GM18507 (cell line): ENCODE measurements around the gene LRRC26.

Source experiments
- DNase-seq: peaks from one replicate; pipeline ENCODE4 v3.0.0; 2011; ENCODE audit warnings: low read depth; ENCODE audit not compliant: insufficient read length; ENCODE audit errors: extremely low spot score
- FAIRE-seq: peaks from 2 replicates; lab custom pipeline; 2011; peaks lifted over from hg19 to GRCh38; lab: Jason Lieb, UNC

LRRC26 gene, protein sequence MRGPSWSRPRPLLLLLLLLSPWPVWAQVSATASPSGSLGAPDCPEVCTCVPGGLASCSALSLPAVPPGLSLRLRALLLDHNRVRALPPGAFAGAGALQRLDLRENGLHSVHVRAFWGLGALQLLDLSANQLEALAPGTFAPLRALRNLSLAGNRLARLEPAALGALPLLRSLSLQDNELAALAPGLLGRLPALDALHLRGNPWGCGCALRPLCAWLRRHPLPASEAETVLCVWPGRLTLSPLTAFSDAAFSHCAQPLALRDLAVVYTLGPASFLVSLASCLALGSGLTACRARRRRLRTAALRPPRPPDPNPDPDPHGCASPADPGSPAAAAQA

DNA sequence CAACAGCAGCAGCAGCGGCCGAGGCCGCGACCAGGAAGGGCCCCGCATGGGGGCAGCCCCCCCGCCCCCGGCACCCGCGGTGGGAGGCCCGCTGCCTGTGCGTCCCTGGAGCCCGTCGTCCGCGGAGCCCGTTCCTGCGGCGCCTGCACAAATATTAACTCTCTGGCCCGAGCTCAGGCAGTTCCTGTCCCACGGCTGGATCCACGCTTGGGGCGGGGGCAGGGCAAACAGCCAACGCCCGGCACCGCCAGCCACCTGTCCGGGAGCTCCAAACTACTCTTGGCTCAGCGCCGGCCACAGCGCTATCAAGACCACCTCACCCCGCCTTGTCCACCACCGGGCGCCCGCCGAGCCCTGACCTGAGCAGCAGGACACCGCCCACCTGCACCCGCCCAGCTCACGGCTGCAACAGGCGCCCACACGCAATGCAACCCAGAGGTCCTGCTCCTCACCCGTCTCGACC, at the start of gene LRRC26:
Gene LRRC26, minus strand, starts transcription at position 156 of the 463 bp plus-strand sequence. Its CDS starts 108 bp downstream, at position 48.
- DNase-seq: no peak
- no peak for FAIRE-seq

DNA sequence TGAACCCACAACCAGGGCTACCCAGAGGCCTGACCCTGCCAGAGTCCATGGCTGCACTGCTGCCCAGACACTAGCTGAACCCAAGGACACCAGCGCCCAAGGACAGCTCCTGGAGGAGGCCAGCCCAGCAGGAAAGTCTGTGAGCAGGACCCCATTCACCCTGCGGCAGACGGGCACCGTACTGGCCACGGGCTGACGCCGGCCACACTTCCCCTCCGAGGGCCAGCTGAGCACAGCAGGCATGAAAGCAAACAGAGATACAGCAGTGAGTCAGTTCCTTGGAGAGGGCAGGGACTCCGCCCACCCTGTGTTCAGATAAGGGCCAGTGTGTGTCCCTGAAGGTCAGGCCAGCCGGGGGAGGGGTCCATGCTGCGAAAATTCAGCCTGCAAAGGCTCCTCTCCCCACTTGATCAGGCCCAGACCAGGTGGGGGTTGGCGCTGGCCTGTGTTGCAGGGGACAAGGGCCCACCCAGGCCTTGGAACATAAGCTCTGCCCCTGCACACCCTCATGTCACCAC, 49.0 kb upstream of the LRRC26 start:
- FAIRE-seq (no peak), DNase-seq (no peak)

DNA sequence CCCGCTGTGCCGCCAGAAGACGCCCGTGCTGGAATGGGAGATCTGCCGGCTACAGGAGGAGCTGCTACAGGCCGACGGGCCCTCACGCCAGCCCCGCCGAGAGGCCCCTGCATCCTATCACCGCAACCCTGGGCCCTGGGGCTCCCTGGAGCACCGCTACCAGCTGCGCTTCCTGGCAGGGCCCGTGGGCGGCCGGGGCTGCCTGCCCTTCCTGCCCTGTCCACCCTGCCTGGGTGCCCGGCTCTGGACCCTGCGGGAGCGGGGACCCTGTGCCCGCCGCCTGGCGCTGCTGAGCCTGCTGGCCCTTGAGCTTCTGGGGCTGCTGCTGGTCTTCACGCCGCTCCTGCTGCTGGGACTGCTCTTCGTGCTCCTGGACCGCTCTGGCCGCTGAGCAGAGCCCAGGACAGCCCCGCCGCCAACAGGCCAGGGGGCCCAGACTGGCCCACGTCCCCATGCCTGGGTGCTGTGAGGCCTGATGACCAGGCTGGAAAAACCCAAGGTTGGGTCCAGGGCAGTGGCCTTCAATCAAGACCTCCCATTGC, 48.4 kb upstream of the LRRC26 start:
- no peak for FAIRE-seq
- no peak for DNase-seq

DNA sequence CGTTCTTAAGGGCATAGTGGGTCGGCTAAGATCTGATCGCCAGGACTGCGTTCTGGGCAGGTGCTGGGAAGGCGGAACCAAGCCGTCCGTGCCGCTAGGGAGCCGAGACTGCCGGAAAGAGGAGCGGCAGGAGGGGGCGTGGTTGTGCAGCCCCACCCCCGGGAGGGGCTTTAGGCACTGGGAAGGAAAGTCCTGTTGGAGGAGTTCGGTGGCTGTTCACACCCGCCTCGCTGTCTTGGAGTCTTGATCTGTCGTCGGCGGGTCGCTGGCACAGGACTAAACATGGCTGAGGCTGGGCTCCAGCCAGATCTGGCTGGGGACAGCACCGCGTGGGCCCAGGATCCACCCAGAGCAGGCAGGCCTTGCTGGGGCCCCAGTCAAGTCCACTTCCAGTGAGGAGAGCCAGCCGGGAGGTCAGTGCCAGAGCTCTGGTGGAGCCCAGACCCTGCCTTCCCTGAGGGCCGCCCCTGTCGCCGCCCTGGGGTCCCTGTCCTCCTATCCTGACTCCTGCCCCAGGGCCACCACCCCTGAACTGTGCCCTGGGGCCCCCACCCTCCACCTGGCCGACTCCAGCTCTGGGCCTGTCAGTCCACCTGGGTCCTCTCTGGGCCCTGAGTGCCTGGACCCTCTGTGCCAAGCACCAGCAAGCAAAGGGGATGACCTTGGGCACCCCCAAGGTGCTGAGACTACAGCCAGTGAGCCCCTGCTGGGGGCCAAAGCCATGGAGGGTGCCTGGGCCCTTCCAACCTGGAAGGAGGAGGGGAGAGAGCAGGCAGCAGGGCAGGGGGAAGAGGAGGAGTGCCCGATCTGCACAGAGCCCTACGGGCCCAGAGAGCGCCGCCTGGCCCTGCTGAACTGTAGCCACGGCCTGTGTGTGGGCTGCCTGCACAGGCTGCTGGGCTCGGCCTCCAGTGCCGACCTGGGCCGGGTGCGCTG, 47.7 kb upstream of the LRRC26 start:
- FAIRE-seq (no peak), DNase-seq (no peak)

DNA sequence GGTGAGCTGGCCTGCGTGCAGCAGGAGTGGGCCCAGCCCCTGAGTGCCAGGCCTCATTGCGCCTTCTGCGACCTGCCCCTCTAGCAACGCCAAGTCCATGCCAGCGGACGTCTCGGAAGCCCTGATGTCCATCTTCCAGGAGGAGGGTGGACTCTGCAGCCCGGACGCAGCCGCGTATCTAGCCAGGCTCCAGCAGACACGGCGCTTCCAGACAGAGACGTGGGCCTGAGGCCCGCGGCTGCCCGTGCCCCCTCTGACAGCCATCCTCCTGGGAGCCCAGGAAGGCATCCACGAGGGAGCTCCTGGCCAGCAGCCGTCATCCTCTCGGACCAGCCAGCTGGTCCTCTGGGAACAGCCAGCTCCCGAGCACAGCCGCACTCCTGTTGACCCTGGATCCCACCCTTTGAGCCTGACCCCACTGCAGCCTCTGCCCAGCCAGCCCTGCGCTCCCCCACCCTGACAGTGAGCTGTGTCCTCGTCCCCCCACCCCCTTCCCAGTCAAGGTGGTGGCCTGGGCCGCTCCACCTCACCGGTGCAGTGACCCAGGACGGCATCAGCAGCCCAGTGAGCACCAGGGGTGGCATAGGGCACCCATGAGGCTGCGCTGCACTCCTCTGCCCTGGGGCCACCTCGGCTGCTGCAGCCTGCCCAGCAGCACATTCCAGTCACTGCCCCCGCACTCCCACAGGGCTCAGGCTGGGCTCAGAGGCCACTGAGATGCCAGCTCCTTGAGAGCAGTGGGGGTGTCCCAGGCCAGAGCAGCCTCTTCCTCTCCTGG, 46.5 kb upstream of the LRRC26 start:
- no peak for FAIRE-seq
- DNase-seq: no peak

DNA sequence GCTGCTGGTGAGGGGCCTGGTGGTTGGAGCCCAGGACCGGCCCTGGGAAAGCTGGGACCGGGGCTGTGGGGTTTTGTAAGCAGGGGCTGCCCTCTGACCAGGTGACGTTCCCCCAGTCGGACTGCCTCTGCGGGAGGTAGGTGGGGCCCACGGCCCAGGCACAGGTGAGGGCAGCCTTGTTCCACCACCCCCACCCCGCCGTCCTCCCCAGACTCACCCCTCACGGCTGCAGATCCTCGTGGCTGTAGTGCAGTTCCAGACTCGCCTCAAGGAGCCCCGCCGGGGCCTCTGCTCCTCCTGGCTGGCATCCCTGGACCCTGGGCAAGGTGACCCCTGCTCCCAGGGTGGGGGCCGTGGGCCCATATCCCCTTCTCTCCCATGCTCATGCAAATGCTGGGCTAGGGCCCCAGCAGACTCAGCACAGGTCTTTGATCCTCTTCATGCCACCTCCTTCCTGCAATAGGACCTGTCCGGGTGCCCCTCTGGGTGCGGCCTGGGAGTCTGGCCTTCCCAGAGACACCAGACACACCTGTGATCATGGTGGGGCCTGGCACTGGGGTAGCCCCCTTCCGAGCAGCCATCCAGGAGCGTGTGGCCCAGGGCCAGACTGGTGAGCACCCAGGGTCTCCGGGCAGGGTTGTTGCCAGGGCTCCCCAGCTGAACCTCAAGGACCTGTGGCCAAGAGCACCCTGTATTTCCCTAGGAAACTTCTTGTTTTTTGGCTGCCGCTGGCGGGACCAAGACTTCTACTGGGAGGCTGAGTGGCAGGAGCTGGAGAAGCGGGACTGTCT, 45.5 kb upstream of the LRRC26 start:
- no peak for DNase-seq
- FAIRE-seq: no peak

DNA sequence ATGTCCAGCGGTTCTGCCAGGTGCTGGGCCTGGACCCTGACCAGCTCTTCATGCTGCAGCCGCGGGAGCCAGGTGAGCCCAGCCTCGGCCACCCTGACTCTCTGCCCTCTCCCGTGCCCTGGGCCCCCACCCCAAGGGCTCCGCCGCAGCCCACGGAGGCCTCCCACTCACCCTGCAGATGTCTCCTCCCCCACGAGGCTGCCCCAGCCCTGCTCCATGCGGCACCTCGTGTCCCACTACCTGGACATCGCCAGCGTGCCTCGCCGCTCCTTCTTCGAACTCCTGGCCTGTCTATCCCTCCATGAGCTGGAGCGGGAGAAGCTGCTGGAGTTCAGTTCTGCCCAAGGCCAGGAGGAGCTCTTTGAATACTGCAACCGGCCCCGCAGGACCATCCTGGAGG, 44.8 kb upstream of the LRRC26 start:
- no peak for DNase-seq
- no peak for FAIRE-seq

DNA sequence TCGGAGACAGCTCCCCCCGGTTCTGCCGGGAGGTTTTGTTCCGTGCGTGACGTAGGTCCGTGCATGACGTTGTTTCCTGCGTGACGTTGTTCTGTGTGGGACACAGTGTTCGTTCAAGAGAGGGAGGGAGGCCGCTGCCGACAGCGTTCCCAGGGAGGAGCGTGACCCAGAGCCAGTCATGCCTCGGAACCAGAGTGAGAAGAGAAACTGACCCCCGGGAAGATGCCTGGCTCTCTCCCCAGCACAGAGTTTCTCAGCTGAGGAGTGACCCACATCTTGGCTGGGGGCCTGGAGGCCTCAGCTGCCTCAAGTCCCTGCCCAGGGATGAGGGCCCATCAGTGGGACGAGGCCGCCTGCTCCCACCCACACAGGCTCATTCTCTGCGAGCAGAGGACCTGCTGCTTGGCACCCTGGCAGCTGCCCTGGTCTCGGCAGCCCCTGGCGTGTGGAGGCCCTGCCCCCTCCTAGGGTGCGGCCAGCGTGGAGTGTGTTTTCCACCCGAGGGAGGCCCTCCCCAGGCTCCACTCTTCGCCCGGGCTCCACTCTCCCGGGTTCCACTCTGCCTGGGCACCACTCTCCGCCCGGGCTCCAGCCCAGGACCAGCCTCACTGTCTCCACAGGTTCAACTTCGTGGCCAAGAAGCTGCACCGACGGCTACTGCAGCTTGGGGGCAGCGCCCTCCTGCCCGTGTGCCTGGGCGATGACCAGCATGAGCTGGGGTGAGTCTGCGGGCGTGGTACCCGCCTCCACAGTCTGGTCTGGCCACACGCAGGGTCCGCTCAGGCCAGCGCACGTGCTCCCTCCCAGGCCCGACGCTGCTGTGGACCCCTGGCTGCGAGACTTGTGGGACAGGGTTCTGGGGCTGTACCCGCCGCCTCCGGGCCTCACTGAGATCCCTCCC, 43.6 kb upstream of the LRRC26 start:
- FAIRE-seq (no peak), DNase-seq (no peak)

DNA sequence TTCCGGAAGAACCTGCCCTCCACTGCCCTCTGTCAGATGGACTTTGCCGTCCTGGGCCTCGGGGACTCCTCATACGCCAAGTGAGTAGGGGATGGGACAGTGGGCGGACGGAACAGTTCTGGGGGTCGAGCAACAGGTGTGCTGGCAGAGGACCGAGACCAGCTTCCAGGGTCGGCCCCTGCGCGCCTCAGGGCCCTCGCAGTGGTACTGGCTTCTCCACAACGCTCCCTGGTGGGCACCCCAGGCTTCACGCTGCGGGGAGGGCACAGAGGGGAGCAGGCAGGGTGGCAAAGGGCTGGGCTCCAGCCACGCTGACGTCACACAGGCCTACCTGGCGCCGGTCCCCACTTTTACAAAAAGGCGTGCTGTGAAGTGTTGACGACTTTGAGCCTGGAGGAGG, 42.7 kb upstream of the LRRC26 start:
- no peak for FAIRE-seq
- no peak for DNase-seq

DNA sequence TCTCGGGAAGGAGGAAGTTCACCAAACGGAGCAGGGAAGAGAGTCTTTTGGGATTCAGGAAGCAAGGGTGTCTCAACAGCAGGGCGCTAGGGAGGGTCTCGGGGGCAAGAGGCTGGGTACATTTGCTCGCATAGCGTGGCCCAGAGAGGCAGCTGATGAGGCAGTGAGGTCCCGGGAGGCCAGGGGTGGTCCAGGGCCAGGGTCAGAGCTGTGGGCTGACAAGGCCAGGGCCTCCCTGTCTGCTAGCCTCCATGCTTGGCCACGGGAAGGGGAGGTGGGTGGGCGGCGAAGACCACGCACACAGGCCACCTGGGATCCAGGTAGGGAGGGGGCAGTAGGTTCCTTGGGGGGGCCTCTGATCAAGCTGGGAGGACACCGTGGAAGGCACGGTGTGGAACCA, 41.7 kb upstream of the LRRC26 start:
- DNase-seq (no peak), FAIRE-seq (no peak)

DNA sequence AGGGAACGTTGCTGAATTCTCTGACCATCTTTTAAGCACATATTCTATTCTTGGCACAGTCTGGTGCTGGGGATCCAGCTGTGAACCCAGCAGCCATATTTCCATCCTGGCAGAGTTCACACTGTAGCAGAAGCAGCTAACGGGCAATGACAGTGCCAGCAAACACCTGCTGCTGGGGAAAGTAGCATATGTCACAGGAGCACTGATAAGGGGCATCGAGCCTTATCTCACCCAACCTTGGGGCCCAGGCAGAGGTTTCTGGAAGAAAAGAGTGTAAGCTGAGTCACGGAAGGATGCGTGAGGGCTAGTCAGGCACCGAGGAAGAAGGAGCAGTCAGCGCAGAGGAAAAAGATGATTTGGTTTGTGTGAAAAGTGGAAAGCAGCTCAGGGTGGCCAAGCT, 36.8 kb upstream of the LRRC26 start:
- DNase-seq: no peak
- FAIRE-seq: no peak

DNA sequence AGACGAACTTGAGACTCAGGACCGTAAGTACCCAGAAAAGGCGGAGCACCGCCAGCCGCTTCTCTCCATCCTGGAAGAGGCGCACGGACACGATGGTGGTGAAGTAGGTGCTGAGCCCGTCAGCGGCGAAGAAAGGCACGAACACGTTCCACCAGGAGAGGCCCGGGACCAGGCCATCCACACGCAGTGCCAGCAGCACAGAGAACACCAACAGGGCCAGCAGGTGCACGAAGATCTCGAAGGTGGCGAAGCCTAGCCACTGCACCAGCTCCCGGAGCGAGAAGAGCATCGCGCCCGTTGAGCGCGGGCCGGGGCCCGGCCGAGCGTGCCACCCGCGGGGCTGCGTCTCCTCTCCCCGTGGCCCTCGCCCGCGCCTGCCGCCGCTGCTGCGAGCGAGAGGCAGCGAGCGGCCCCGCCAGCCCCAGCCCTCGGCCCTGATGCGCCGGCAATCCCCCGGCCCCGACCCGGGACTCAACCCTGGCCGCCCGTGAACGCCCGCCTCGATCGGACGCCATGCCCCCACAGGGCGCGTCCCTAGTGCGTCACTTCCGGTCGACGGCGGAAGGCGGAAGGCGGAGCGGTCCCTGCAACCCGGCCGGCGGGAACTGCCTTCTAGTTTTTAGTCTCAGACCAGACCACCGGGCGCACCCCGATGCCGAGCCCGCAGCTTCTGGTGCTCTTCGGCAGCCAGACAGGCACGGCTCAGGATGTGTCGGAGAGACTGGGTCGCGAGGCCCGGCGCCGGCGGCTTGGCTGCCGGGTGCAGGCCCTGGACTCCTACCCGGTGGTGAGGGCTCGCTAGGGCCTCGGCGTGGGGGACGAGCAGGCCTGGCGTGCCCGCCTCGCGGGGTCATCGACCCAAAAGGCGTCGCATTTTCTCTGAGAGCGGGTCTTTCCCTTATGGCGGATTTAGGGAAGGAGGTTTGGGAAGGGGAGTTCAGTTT, 35.5 kb upstream of the LRRC26 start, which contains the start of the genes NDOR1 and TMEM203:
Gene NDOR1, plus strand, starts transcription at position 575 of the 944 bp plus-strand sequence. Its CDS starts 78 bp downstream, at position 653.
Gene TMEM203, minus strand, starts transcription at position 523 of the 944 bp plus-strand sequence. Its CDS starts 234 bp downstream, at position 289.
- peak; percentile 96 for DNase-seq
- peak; percentile 84 for FAIRE-seq

DNA sequence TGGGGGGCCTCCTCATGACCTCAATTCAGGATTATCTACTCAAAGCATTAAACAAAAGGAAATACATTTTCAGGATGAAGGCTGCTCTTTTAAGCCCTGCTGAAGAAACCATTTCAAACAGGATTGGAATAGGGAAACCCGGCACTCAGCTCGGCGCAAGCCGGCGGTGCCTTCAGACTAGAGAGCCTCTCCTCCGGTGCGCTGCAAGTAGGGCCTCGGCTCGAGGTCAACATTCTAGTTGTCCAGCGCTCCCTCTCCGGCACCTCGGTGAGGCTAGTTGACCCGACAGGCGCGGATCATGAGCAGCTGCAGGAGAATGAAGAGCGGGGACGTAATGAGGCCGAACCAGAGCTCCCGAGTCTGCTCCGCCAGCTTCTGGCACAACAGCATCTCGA, 34.9 kb upstream of the LRRC26 start:
- DNase-seq (no peak), FAIRE-seq (no peak)

DNA sequence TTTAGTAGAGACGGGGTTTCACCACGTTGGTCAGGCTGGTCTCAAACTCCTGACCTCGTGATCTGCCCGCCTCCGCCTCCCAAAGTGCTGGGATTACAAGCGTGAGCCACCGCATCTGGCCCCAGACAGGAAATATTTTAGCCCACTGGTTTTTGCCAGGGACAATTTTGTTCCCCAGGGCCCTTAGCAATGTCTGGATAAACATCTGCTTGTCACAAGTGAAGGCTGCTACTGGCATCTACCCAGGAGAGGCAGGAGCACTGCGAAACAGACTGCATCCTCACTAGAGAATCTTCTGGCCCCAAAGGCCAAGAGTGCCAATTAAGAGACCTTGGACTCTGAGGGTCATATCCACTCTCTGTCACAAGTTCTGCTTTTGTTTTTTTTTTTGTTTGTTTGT, 33.1 kb upstream of the LRRC26 start:
- DNase-seq (no peak), FAIRE-seq (no peak)

DNA sequence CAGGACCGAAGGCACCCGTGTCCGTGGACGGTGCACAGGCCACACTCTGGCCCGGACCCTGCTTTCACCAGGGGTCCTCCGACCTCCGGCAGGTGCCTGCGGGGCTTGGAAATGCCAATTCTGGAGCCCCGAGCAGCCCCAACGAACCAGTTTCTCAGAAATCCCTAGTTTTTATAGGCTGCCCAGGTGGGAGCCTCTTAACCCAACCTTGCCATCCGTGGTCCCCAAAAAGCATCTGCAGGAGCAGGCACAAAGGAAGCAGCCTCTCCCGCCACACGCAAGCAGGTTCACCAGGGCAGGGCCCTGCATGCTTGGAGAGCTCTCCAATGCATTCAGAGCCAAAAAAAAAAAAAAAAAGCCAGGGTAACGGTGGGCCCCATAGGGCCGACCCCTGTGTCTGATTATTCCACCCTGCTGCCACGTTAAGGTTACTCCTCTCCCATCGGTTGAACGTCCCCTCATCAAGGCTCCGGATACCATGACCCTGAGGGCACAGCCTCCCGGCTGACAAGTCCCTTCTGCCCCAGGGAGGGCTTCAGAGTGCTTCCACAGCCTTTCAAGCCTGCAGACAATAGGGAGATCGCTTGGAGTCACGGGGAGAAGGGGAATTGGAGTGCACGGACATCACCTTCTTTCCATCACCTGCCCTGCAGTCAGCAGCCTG, 31.5 kb upstream of the LRRC26 start:
- DNase-seq (no peak), FAIRE-seq (no peak)
